Stomach smooth muscle (tissue), 2 donors: ENCODE measurements around the gene PRLH.

Experiments
- H3K27ac ChIP-seq: one replicate; pipeline ENCODE4 v1.7.0; 2013; ENCODE audit warnings: mild to moderate bottlenecking, low read length, inconsistent platforms
- H3K27me3 ChIP-seq, 2 donors: one replicate each; pipeline ENCODE4 v1.7.0; 2013; ENCODE audit warnings: low read length in 2 of 2; ENCODE audit not compliant: insufficient read depth in 2 of 2, control insufficient read depth in 1 of 2
- H3K36me3 ChIP-seq, 2 donors: one replicate each; pipeline ENCODE4 v1.7.0; 2013; ENCODE audit warnings: low read length in 2 of 2; ENCODE audit not compliant: control insufficient read depth in 2 of 2, insufficient read depth in 2 of 2
- H3K4me1 ChIP-seq: one replicate; pipeline ENCODE4 v1.7.0; 2013; ENCODE audit warnings: low read length; ENCODE audit not compliant: control insufficient read depth, insufficient read depth
- H3K4me3 ChIP-seq, 2 donors: one replicate each; pipeline ENCODE4 v1.7.0; 2013; ENCODE audit warnings: low read length in 2 of 2
- H3K9ac ChIP-seq, 2 donors: one replicate each; pipeline ENCODE4 v1.7.0; 2013; ENCODE audit warnings: low read length in 2 of 2, mild to moderate bottlenecking in 1 of 2
- H3K9me3 ChIP-seq, 2 donors: one replicate each; pipeline ENCODE4 v1.7.0; 2013; ENCODE audit warnings: low read length in 2 of 2; ENCODE audit not compliant: control insufficient read depth in 2 of 2
- donor health status: healthy.
- donor health status: Pancreatic carcinoma.

The PRLH gene

DNA sequence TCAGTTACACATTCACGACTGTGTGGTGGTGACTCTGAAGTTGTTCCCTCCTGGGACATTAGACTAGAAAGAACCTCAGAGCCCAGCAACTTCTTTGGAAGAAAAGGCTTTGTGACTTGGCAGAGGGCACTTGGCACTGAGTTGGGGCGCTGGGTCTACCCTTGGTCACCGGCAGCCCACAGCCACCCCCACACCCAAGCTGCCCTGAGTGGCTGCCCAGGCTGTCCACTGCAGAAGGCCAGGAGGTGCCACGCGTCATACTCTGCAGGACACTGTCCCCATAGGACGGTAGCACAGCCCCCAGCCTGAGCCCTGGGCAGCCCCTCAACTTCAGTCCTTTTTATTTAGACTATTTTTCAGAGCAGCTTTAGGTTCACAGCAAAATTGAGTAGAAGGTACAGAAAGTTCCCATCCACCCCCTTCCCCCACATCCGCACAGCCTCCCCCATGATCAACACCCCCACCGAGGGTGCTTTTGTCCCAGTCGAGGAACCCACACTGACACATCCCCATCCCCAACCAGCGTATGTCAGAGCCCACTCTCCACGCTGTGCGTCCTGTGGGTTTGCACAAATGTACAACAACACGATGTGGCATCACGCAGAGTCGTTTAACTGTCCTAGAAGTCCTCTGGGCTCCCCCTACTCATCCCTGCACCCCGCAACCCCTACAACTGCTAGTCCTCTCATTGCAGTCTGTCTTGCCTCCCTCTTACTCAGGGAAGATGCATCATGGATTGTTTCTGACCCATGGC lies 1.1 kb downstream of the PRLH start:
- H3K27ac ChIP-seq: no peak overlapping the region
- H3K36me3 ChIP-seq: no peaks in the 10 kb centered on the region
- H3K4me3 ChIP-seq: no peak overlapping the region
- no peaks in the 10 kb centered on the region for H3K9me3 ChIP-seq
- H3K9ac ChIP-seq: no peak overlapping the region
- peaks cover 10% of the 10 kb centered on the region for H3K4me1 ChIP-seq
- peaks cover 0 to 9% of the 10 kb centered on the region in 2 donors for H3K27me3 ChIP-seq

DNA sequence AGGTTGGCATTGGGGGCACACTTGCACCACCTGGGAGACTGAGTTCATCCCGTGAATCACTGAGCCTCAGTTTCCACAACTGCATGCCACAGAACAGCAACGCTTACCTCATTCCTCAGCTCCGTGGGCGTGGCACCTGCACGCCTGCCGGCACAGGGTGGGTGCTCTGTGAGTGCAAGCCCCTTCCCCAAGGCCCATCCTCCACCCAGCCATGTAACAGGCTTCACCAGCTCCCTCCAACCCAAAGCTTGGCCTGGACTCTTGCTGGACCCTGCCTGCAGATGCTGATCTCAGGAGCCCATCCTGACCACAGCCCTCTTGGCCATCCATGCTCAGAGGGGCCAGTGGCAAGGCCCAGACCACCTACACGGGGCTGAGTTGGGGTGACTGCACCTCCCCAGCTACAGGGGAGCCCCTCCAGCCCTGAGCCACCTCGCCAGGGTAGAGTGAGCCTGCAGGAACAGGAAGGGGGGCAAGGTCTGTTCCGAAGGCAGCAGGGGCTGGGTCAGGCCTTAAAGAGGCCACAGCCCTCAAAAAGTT lies 1.8 kb downstream of the PRLH start:
- H3K4me1 ChIP-seq: peaks cover 13% of the 10 kb centered on the region
- no peaks in the 10 kb centered on the region for H3K36me3 ChIP-seq
- peaks cover 0 to 9% of the 10 kb centered on the region in 2 donors for H3K27me3 ChIP-seq
- H3K27ac ChIP-seq: no peak overlapping the region
- no peaks in the 10 kb centered on the region for H3K9me3 ChIP-seq
- no peak overlapping the region for H3K4me3 ChIP-seq
- no peak overlapping the region for H3K9ac ChIP-seq

DNA sequence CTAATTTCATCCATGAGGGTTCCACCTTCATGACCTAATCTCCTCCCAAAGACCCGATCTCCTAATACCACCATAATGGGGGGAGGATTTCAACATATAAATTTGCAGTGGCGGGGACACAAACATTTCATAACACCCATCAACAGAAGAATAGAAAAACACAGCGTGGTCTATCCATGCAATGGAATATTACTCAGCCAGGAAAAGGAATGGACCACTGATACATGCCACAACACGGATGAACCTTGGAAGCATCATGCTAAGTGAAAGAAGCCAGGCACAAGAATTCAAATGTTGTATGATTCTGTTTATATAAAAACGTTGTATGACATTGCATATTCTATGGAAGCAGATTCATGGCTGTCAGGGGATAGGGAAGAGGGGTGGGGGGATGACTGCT lies 2.7 kb downstream of the PRLH start:
- no peak overlapping the region for H3K4me3 ChIP-seq
- no peaks in the 10 kb centered on the region for H3K36me3 ChIP-seq
- H3K9me3 ChIP-seq: no peaks in the 10 kb centered on the region
- H3K27ac ChIP-seq: no peak overlapping the region
- H3K27me3 ChIP-seq: peaks cover 0 to 9% of the 10 kb centered on the region in 2 donors
- H3K9ac ChIP-seq: no peak overlapping the region
- H3K4me1 ChIP-seq: peaks cover 13% of the 10 kb centered on the region

DNA sequence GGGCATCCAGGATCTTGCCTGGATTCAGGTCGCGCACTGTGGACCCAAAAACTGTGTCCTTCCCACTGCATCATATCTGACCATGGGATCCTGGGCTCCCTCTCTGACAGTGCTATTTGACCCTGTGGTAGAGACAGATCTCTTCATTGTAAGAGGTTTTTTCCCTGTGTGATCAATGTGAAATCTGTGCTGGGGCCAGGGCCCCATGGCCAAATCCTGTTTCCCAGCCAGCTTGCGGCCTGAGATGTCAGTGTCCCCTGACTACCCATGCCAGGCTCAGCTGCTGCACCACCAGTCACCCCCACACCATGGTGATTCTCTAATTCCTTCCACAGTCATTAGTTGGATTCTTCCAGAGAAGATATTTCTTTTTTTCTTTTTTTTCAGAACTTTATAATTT lies 3.5 kb downstream of the PRLH start:
- H3K27ac ChIP-seq: no peak overlapping the region
- H3K27me3 ChIP-seq: peaks cover 0 to 1% of the 10 kb centered on the region in 2 donors
- H3K9me3 ChIP-seq: no peaks in the 10 kb centered on the region
- no peaks in the 10 kb centered on the region for H3K36me3 ChIP-seq
- no peak overlapping the region for H3K9ac ChIP-seq
- peaks cover 13% of the 10 kb centered on the region for H3K4me1 ChIP-seq
- no peak overlapping the region for H3K4me3 ChIP-seq

DNA sequence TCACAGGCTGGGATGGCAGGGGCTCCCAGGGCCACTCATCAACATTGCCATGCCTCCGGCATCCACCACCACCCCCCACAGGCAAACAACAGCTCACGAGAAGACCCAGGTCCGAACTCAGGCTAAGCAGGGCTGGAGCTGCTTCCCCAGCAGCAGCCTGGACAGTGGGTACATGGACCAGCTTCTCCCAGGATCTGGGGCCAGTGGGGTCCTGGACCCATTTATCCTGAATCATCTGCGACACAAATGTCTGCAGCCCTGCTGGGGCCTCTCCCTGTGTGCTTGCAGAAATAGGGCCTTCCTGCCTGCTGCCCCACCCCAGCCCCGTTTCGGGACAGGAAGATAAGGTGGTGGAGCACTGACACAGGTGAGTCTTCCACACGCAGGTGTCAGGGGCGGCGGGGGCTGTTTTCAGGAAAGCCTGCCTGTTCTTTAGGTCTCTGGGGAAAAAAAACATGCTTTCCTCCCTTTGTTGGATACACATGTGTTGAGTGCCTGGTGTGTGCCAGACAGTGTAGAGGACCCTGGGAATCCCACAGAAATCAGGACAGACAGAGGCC lies 4.5 kb downstream of the PRLH start:
- H3K36me3 ChIP-seq: no peaks in the 10 kb centered on the region

DNA sequence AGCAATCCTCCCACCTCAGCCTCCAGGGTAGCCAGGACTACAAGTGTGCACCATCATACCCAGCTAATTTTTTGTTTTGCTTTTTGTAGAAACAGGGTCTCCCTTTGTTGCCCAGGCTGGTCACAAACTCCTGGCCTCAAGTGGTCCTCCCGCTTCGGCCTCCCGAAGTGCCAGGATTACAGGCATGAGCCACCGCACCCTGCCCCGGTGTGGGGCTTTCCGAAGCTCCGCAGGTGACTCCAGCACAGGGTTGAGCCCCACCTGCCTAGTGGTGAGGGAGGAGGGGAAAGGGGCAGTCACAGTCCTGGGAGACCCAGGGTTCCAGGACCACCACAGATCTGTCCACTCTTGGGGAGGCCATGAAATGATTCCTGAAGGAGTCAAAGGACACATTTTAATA lies 5.2 kb downstream of the PRLH start:
- no peak overlapping the region for H3K4me3 ChIP-seq
- no peak overlapping the region for H3K9ac ChIP-seq
- no peak overlapping the region for H3K27ac ChIP-seq
- H3K27me3 ChIP-seq: no peaks in the 10 kb centered on the region
- H3K4me1 ChIP-seq: peaks cover 19% of the 10 kb centered on the region
- H3K9me3 ChIP-seq: no peaks in the 10 kb centered on the region
- no peaks in the 10 kb centered on the region for H3K36me3 ChIP-seq

More for the DNA sequence above, 4.5 kb downstream of the PRLH start:
- H3K4me3 ChIP-seq: no peak overlapping the region
- no peaks in the 10 kb centered on the region for H3K9me3 ChIP-seq
- no peak overlapping the region for H3K9ac ChIP-seq
- H3K27ac ChIP-seq: no peak overlapping the region
- peaks cover 19% of the 10 kb centered on the region for H3K4me1 ChIP-seq
- no peaks in the 10 kb centered on the region for H3K27me3 ChIP-seq

DNA sequence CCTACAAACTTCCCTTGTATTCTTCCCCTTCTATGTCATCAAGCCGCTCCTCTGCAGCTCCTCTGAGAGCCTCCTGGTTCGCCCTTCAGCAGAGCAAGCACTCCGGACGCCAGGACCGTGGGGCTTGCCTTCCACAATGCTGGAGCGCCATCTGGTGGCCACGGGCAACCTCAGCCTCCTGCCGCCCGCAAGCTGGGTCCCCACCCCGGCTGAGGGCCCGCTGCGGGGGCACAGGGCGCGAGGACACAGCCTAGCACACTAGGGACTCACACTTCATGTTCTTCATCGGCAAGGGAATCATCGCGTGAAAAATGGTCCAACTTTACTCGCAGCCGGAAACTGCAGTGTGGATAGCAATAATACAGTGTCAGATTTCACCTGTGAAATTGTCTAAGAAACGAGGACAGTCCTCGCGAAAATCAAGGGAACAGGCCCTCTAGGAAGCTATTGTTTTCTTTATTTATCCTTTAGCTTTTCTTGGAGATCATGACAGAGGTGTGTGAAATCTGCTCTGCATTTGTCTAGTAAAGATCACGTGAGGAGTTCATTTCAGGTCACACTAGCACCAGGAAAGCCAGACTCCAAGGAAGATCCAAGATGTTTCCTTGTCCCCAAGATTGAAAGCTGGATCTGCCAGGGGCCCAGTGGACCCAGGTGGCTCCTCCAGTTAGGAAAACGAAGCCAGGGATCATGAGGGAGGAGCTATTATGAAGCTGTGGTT lies 5.8 kb downstream of the PRLH start:
- Histone ChIP-seq H3K27me3 (no peaks in the 10 kb centered on the region), H3K27ac (no peak overlapping the region), H3K4me3 (peak overlapping the region; percentile 64 to 68), H3K36me3 (no peaks in the 10 kb centered on the region), H3K4me1 (peaks cover 19% of the 10 kb centered on the region), H3K9me3 (no peaks in the 10 kb centered on the region), H3K9ac (peak overlapping the region in 1 of 2 donors; percentile 67)

DNA sequence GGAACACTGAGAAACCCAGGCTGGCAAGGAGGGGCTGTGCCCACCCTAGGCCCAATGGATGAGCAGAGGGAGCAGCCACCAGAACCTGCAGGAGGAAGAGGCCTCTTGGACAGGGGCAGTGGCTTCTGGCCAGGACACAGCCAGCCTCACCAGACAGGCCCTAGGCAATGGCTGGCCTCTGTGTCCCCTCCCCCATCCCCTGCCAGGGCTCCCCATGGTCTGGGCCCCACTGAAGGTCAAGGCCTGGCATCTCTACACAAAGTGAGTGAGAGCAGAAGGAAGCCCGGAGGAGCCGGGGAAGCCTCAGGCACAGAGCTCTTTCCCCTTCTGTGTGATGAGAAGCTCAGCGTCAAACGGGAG lies 6.3 kb downstream of the PRLH start:
- Histone ChIP-seq H3K36me3 (no peaks in the 10 kb centered on the region), H3K4me1 (peaks cover 19% of the 10 kb centered on the region), H3K27me3 (no peaks in the 10 kb centered on the region), H3K9ac (no peak overlapping the region), H3K27ac (no peak overlapping the region), H3K4me3 (no peak overlapping the region), H3K9me3 (no peaks in the 10 kb centered on the region)

DNA sequence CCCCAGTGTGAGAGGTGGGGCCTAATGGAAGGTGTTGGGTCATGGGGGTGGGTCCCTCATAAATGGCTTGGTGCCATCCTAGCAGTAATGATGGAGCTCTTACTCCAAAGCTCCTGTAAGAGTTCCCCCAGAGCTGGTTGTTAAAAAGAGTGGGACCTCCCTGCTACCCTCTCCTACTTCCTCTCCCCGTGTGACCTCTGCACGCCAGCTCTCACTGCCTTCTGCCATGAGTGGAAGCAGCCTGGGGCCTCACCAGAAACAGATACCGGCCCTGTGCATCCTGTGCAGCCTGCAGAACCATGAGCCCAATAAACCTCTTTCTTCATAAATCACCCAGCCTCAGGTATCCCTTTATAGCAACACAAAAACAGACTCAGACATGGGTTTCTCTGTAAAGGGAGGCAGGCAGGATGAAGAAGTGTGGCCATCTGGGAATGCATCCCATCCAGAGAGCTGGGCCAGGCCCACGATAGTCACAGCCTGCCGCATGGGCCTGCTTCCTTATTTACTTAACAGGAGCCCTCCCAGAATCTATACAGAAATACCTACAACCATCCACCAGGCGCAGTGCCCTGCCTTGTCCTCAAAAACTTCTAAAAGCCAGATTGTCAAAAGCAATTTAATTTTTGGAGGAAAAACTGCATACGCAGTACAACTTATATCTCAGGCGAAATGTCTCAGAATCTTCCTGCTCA lies 7.5 kb downstream of the PRLH start:
- Histone ChIP-seq H3K9me3 (no peaks in the 10 kb centered on the region), H3K27me3 (no peaks in the 10 kb centered on the region), H3K36me3 (no peaks in the 10 kb centered on the region), H3K4me1 (peaks cover 19% of the 10 kb centered on the region), H3K9ac (no peak overlapping the region), H3K4me3 (no peak overlapping the region), H3K27ac (no peak overlapping the region)

DNA sequence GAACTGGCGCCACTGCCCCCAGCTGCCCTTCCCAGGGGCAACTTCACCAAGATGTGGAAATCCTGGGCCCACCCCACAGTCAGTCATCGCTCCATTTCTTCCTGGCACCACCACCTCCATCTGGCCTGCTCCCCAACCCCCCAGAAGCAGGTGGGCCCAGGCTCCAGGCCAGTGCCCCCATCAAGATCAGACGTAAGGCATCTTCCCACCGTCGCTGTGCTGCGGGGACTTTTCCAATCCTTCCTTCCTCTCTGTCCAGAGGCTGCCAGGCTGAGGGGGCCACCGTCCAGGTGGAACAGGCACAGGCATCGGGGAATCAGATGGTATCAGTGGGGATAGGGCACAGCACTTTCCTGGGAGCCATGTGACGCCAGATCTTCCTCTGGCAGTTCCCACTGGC lies 8.1 kb downstream of the PRLH start:
- no peaks in the 10 kb centered on the region for H3K9me3 ChIP-seq
- H3K36me3 ChIP-seq: no peaks in the 10 kb centered on the region
- H3K27me3 ChIP-seq: no peaks in the 10 kb centered on the region
- H3K4me1 ChIP-seq: peaks cover 19% of the 10 kb centered on the region
- no peak overlapping the region for H3K4me3 ChIP-seq
- no peak overlapping the region for H3K27ac ChIP-seq
- H3K9ac ChIP-seq: no peak overlapping the region
